HG03354 (cell line): ENCODE measurements around the gene NPAS3.

ENCODE experiments used
- ATAC-seq: cut with Tn5 transposase; IDR thresholded peaks from one replicate; pipeline ENCODE4 v1.9.1; 2021; ENCODE audit warnings: mild to moderate bottlenecking; ENCODE audit not compliant: unreplicated experiment, poor library complexity, severe bottlenecking

NPAS3 gene

DNA sequence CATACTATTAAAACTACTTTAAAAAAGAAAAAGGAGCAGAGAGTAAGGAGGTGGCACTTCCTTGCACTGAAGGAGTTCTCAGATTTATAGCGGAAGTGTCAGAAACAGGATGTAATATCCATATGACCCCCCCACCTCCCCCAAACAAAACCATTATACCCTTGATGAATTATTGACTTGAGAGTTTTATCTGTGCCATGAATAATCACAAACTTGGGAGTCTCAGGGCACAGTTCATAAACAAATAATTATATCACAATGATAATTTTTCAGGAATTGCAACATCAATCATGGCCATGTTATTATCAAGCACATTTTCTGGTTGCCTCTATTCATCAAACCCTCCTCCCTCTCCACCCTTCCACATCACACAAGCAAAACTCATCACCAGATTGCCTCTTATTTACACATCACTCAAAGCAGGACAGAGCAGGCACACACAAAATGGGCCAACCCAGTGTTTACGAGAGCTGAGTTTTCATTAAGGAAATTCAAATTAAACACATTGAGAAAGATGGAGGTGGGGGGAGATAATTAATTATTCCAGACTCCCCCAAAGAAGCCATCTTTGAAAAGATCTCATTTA, 870.8 kb downstream of the NPAS3 start:
- no peak for ATAC-seq

DNA sequence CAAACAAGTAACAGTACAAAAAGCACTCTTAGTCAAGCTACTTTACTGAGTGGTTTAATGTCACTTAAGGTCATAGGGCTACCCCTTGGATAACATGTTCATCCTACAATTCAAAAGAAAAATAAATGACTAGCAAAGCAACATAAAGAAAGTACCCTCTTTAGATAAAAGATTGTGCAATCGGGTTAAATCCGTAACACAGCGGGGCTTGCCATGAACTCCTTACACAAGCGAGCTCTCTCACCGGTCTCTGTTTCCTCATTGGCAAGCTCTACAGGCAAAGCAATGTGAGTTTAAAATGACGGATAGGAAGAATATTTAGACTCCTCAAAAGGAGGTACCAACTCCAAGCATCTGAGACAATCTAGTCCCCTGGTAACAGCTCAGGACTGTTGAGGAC, 871.6 kb downstream of the NPAS3 start:
- ATAC-seq = no peak

DNA sequence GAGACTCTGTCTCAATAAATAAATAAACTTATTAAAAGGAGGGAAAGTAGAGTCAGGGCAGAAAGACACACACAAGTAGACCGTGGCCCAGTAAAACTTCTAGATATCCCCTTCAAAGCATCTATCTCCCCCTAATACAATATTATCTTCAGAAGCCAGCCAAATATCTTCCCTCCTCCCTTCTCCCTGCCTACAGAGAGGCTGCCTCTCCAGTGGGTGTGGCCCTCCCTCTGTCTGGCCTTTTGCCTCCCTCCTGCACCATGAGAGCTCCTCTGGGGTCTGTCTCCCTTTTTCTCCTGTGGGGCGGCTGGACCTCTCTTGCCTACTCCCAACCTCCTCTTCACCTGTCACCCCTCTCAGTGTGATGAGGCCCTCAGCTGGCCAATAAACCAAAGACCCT, 873.0 kb downstream of the NPAS3 start:
- ATAC-seq = no peak

DNA sequence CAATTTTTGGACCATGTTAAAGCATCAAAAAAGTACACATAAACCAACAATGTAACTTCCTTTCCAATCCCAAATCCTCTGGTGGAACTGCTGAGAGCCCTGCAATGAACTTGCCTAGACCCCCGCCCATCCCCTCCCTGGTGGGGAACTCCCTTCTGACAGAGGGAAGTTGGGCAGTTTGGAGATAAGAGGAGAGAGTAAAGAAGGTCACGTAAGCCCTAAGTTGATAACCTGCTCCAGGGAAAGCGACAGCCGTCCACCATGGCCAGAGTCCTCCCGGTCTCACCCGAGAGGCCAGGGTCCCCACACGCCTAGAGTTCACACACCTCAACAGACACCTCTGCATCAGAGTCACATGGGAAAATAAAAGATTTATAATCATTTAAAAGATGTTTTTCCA, 873.5 kb downstream of the NPAS3 start:
- no peak for ATAC-seq

DNA sequence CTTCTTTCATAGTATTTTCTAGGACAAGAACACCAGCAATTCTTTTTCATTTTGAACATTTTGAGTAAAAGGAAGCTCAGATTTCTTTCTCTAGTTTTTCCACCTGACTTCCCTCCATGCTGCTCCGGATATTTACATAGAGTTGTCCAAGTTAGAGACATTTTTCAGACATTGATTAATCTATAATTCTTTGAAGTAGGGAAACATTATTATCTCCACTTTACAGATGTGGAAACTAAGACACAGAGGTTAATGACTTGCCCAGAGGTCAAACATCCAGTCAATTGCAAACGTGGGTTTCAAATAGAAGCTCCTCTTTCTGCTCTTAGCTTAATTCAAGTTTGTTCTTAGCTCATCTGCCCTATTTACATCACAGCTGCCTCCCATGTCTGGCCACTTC, 873.9 kb downstream of the NPAS3 start:
- no peak for ATAC-seq

DNA sequence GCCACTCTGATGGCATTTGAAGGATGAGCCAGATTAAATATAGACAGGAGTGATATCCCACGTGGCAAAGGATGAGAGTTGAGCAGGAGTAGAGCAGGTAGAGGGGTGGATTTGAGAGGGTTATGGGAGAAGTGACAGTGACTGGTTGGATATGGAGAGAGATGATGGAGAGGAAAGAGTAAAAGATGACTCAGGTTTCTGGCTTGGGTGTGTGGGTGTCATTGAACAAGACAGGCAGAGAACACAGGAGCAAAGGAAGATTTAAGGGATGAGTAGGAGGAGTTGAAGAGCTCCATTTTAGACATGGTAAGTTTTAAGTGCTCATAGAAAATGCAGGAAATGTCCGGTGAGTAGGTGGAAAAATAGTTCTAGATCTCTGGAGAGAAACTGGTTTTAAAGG, 875.3 kb downstream of the NPAS3 start:
- no peak for ATAC-seq

DNA sequence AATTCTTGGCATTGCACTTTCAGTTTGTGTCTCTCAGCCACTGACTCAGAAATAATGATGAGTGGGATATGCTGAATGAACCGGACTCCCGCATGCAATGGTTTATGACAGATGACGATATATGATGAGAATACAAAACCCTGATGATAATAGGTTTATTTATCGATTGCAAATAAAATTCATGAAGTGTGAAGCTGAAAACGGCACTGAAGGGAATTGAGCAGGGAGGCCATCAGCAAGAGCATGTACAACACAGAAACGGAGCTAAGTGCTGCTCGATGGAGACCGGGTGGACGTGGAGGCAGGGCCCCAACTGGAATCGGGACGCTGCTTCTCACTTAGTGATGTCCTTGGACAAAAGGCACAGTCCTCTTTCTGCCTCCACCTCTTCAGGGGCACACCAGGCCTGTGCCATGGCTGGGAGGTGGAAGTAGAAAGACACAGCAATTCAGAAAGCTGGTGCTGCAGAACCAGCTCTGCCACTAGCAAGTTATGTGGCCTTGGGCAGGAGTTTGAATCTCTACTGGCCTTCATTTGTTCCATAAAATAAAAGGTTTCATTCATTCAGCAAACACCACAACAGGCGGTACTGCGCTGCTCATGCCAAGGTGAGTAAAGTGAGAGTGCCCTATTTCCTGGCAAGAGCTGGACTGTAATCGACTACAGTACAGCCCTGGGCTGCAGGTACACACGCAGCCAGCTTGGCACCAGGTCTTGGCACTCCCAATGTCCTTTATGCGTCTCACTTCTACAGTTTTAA, 895.2 kb downstream of the NPAS3 start:
- ATAC-seq = no peak

DNA sequence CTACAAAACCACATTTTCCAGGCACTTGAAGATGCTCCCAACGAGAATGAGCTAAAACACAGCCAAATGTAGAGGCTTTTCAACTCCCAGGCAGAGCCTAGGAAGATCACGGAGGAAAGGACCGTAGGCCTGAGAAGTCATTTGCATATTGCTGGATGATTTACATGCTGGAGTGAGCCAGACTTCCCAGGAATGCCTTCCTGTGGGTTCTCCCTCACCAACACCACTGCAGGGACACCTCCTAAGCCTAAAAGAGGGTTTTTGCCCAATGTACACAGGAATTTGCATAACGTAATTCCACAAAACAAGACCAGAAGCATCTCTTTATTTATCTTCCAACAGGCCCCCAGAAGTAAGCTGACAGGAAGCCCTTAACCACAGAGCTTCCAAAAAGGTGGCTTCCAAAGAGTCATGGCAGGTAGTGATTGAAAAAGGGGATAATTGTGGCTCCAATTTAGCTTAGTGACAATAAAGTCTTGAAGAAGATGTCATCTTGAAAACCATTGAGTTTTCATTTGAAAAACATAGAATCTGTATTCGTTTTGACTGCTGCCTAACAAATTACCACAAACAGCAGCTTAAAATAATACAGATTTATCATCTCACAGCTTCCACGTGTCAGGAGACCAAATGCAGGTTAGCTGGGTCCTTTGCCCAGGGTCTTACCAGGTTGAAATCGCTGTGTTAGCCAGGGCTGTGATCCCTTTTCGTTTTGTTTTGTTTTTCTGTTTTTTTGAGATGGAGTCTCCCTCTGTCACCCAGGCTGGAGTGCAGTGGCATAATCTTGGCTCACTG, 896.0 kb downstream of the NPAS3 start:
- no peak for ATAC-seq

DNA sequence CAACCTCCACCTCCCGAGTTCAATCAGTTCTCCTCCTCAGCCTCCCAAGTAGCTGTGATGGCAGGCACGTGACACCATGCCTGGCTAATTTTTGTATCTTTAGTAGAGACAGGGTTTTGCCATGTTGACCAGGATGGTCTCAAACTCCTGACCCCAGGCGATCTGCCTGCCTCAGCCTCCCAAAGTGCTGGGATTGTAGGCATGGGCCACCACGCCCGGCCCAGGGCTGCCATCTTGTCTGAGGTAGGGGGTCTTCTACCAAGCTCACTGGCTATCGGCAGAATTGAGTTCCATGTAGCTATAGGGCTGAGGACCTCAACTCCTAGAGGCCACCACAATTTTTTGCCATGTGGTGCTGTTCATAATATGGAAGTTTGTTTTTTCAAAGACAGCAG, 896.6 kb downstream of the NPAS3 start:
- no peak for ATAC-seq

DNA sequence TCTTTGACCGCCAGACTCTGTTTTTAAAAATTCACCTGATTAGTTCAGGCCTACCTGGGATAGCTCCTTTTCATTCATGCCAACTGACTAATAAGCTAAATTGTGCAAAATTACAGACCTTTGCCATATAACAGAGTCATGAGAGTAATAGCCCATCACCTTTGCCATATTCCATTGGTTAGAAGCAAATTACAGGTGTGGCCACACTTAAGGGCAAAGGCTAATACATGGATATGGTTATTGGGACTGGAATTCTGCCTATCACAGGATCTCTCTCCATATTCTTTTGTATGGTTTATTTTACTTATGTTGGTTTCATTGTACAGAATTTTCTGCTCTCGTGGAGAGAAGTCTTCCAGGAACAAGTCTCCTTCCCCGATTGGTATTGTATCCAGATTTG, 897.0 kb downstream of the NPAS3 start:
- ATAC-seq = no peak

DNA sequence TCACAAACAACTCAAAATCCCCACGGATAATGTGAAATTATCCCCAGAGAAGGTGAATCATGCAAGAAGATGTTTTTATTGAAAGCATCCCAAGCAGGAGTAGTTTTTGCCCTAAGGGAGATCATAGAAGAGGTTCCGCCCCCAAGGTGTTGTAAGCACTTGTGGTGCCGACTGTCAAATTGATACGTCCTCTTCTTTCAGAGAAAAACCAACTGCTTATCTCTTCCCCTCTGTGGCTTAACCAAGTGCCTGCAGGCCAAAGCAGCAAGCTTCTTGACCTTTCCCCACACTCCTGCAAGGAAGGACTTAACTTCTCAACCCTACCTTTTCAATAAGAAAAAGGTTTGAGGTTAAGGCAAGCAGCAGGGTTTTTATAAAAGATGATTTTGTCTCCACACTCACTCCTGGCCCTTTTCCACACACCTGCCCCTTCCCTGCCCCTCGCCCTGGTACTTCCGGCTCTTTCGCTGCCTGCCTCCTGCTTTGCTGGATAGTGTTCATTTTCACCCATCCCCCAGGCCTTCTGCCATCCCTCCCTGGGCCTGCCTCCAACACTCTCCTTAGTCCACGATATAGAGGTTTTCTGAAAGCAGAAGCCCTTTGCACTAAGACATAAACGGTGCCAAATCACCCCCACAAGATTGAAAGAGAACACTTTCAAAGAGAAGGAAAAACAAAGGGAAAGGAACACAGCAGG, 897.7 kb downstream of the NPAS3 start:
- ATAC-seq = no peak

DNA sequence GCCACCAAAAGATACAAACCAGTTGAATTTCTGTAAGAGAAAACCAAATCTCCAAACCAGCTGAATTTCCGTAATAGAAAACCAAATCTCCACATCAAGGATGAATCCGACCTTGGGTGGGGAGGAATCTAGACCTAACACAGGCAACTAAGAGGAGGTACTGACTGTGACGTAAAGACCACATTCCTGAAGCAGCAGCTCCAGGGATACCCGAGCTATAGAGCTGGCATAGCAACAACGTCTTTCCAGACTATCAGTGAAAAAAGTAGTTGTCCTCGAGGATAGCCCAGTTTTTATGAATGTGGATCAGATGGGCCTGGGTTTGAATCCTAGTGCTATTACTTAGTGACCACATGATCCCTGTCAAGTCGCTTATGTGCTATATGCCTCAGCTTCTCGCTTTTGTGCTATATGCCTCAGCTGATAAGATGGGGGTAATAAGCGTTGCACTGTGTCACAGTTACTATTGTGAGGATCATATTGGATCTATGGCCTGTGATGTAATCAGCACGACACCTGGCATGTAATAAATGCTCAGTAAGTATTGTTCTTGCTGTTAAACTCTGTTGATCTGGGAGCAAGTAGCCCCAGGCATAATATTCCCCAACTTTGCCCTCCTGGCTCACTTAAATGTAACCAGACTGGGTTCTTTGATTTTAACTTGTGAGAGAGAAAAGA, 898.4 kb downstream of the NPAS3 start:
- ATAC-seq = no peak

DNA sequence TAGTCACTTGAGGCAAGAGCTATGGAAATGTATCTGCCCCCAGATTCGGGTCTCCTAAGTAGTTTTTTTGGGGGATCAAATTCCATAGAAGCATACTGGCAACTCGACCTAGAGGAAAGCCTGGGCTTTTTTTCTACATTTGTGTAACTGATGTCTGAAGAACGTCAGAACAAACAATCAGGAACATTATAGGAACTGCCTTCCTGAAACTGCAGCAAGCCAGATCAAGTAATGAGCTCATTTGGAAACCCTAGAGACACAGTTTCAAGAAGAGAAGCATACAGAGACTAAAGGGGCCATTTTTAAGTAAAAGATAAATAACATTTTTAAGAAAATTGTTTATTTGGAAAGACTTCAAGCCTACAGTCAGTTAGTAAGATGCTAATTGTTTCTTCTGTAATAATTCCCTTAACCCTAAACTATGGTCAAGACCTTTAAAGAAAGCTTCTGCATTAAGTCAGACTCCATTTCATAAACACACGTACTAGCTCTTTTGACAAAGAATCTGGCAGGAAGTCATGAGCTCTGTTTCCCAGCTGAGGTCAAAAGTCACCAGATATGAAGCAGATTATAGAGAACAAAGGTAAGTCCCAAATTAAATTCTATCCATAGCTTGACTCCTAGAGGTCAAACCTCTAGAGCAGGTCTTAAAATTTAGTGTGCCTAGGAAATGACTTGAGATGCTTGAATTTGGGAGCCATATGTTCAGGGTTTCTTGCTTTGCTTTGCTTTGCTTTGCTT, 899.4 kb downstream of the NPAS3 start:
- no peak for ATAC-seq

DNA sequence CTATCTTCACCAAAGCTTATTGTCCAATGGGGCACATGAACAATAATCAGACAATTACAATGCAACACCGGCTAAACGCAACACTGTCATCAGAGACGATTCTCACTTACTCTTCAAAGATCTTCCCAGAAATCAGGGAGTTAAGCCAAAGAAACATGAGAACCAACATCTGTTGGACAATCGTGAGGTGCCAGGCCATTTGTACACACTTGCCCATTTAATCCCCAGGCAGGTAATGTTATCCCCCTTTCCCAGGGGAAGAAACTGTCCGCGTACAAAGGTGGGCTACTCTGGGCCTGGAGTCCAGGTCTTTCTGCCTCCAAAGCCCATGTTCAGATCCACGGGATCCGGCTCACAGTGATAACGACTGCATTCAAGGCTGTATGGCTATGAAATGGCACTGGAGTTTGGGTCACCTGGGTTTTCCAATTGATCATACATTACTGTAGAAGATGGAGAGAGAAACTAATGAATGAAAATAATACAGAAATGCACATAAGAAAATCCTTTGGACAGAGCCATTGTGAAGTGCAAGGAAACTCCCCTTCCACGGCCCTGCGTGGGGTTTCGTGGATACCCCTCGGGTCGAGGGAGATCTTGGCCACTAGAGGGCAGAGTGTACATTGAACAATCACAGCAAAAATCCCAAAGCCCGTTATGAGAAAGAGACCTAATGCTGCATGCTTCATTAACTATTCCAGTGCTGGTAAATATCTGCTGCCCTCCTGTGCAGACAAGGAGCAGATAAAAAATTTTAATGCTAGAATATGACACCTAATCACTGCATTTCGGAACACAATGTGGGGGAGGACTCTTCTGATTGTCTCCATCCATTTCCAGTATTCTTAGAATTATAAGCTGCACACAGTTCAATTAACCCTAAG, 900.8 kb downstream of the NPAS3 start:
- ATAC-seq = no peak

DNA sequence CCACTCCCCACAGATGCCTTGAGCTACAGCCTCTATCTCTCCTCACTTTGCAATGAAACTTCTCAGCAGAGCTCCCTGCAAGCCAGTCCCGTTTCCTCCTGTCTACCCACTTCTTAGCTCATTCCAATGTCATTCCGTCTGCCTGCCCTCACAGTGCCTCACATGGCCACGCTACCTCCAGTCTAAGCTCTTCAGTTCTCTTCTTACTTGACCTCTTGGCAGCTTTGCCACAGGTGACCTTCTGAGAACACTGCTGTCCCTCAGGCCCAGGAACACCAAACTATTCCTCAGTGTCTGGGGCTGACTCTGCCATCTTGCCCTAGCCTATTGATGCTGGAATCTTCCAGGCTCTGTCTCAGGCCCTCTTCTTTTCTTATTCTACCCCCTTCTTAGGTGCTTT, 902.1 kb downstream of the NPAS3 start:
- ATAC-seq = no peak

DNA sequence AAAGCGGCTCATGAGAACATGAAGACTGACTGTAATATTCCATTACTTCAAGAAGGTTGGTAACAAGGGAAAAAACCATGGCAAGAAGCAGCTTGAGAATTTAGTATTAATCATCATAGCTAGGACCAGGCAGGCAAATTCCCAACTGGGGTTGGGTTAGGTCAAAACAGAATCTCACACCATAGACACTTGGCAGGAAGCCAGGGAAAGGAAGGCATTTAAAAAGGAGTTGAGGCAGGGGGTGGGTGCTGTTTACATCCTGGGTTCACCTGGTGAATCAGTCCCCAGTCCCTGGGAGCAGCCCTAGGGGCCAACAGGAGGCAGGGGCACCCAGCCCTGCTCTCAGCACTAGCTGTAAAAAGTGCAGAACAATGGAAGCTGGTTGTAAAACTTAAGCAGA, 903.6 kb downstream of the NPAS3 start:
- no peak for ATAC-seq

DNA sequence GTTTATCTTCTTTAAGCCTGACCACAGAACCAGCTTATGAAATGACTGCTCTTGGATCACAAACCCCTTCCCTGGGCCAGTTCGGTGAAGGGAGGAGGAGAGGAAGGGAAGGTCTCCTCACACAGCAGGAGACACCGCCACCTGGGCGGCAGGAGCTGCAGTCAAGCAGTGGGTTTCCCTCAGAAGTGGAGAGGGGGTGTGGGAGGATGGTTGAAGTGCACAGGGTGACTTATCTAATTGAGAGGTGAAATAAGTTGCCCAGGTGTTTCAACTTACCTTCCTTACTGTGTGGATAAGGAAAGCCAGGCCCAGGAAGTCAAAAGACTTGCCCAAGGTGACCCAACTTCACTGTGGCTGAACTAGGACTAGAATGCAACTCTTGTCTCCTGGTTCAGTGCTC, 905.4 kb downstream of the NPAS3 start:
- ATAC-seq = no peak

DNA sequence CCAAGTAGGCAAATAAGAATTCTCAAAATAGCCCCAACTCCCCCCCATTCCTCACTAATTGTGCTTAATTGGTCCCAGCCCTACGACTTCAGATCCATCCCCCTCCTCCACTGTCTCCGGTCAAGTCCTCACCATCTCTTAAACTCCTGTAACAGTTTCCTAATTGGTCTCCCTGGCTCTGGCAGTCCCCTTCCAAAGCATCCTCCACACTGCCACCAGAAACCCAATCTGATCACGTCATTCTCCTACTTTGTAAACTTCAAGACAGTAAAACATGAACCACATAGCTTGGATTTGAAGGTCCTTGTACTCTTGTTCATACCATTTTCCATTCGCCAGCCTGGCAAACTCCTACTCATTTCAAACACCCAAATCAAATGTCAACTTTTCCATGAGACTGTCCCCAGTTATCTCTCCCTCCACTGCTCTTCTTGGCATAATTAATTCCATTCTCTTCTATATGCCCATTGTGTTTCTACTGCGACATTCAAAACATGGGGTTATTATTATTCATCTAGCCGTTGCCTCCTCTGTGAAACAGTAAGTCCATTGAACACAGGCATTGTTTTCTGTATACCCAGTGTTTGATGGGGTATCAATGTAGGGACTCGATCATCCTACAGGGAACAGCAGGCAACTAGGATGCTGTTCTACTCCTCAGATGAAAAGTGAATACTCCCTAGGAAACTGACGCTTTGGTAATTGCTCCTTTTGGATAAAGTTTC, 907.6 kb downstream of the NPAS3 start:
- ATAC-seq = no peak
